HepG2 (cell line): ENCODE measurements around the gene ADCY1.

Experiments
- CBX5 ChIP-seq: sonication (generic); formaldehyde crosslinking; IDR thresholded peaks from 2 replicates; pipeline ENCODE4 v1.4.0; 2020; ENCODE audit warnings: missing genetic modification reagents, borderline replicate concordance
- CREB1 ChIP-seq, 2 experiments: fragments of 450-650 bp in 1 of 2; IDR thresholded peaks; 2 replicates each; pipeline ENCODE4 v1.6.1; 2016 to 2017; ENCODE audit warnings: control low read depth in 1 of 2, mild to moderate bottlenecking in 1 of 2, missing compliant biosample characterization in 1 of 2, missing genetic modification characterization in 1 of 2
- CTCF ChIP-seq: sonication (generic); formaldehyde crosslinking; IDR thresholded peaks from 2 replicates; pipeline ENCODE4 v1.5.0; 2020; ENCODE audit warnings: mild to moderate bottlenecking, missing genetic modification reagents, moderate library complexity
- EP300 ChIP-seq, 3 experiments: sonication (generic) in 1 of 3; formaldehyde crosslinking in 1 of 3; IDR thresholded peaks; 2 replicates each; pipeline versions ENCODE4 v1.5.1 to v1.6.1; 2011 to 2020; ENCODE audit warnings: low read depth in 2 of 3, low read length in 2 of 3, borderline replicate concordance in 1 of 3, improper control_type of control experiment in 1 of 3, mild to moderate bottlenecking in 1 of 3, missing genetic modification reagents in 1 of 3, moderate library complexity in 1 of 3
- GATAD2A ChIP-seq: IDR thresholded peaks from 2 replicates; pipeline ENCODE4 v1.6.1; 2016
- HOXA7 ChIP-seq: sonication (generic); formaldehyde crosslinking; IDR thresholded peaks from 2 replicates; pipeline ENCODE4 v1.8.1; 2022; ENCODE audit warnings: mild to moderate bottlenecking, missing genetic modification reagents, moderate library complexity
- PRMT3 ChIP-seq: sonication (generic); formaldehyde crosslinking; IDR thresholded peaks from 2 replicates; pipeline ENCODE4 v1.8.1; 2022; ENCODE audit warnings: low read depth, mild to moderate bottlenecking, moderate library complexity, missing genetic modification reagents, borderline replicate concordance
- ZNF530 ChIP-seq: sonication (generic); formaldehyde crosslinking; IDR thresholded peaks from 2 replicates; pipeline ENCODE4 v1.5.0; 2020; ENCODE audit warnings: low read depth, mild to moderate bottlenecking, missing genetic modification reagents
- ZNF589 ChIP-seq: sonication (generic); formaldehyde crosslinking; conservative IDR thresholded peaks from 2 replicates; pipeline ENCODE4 v1.8.0; 2022; ENCODE audit warnings: mild to moderate bottlenecking, moderate library complexity, missing genetic modification reagents

- TF ChIP-seq CTCF: no peak
- TF ChIP-seq ZNF530 (CRISPR knock-in tag): no peak
- TF ChIP-seq CBX5: no peak
- TF ChIP-seq HOXA7 (CRISPR knock-in tag): no peak
- TF ChIP-seq ZNF589 (CRISPR knock-in tag): no peak
- TF ChIP-seq GATAD2A (CRISPR knock-in tag): no peak
- TF ChIP-seq EP300 (IDR thresholded peaks at IDR 0.05; ENCODE audit: low read depth in 2 of 2, low read length in 2 of 2): no peak
- no peak for TF ChIP-seq EP300 (CRISPR knock-in tag; IDR thresholded peaks at IDR 0.05; ENCODE audit: borderline replicate concordance)
- no peak for TF ChIP-seq CREB1 (IDR thresholded peaks at IDR 0.05)
- TF ChIP-seq CREB1 (CRISPR knock-in tag; IDR thresholded peaks at IDR 0.05): no peak
- no peak for TF ChIP-seq PRMT3 (CRISPR knock-in tag)
These were observed 114.2 kb downstream of the ADCY1 start for GRCh38 chr7:45688382-45688781.
